Activated B cell treated with CpG ODN at 0.5 μM for 24 hours (primary cell): ENCODE measurements around the gene PDE4B. TPM values are rescaled to one million over a fixed set of nuclear protein-coding genes. Genes with fewer than 3 reads are reported as not detected.

Experiments used
- ATAC-seq: fragments of 200-7000 bp; cut with Tn5 transposase; one replicate; pipeline ENCODE4 v1.10.0; 2021; ENCODE audit warnings: low read depth, mild to moderate bottlenecking, moderate library complexity
- CTCF ChIA-PET: fragments of 350-600 bp; sonication (Branson Sonifier 250); formaldehyde crosslinking; loops from one replicate; lab custom pipeline; 2021; ENCODE audit warnings: antibody characterized with exemption; lab: Charles Lee
- POLR2A ChIA-PET: fragments of 350-600 bp; sonication (Branson Sonifier 250); formaldehyde crosslinking; loops from one replicate; lab custom pipeline; 2021; ENCODE audit warnings: antibody characterized with exemption; lab: Charles Lee
- DNase-seq: peaks from one replicate; pipeline ENCODE4 v3.0.0; 2022
- H3K27ac Mint-ChIP-seq: one replicate; pipeline ENCODE4 v1.8.0; 2020; ENCODE audit warnings: mixed read lengths
- H3K27me3 Mint-ChIP-seq: one replicate; pipeline ENCODE4 v1.8.0; 2021; ENCODE audit warnings: mixed read lengths
- H3K36me3 Mint-ChIP-seq: one replicate; pipeline ENCODE4 v1.8.0; 2021; ENCODE audit warnings: low read depth, mixed read lengths
- H3K4me1 Mint-ChIP-seq: one replicate; pipeline ENCODE4 v1.8.0; 2021; ENCODE audit warnings: mixed read lengths
- H3K4me3 Mint-ChIP-seq: one replicate; pipeline ENCODE4 v1.8.0; 2020; ENCODE audit warnings: mild to moderate bottlenecking, mixed read lengths
- H3K9me3 Mint-ChIP-seq: one replicate; pipeline ENCODE4 v1.8.0; 2020; ENCODE audit warnings: mixed read lengths
- CTCF ChIP-seq: fragments of 200-600 bp; IDR thresholded peaks from one replicate; pipeline ENCODE4 v1.8.0; 2022; ENCODE audit warnings: antibody characterized with exemption, mild to moderate bottlenecking
- intact Hi-C: fragments of 100-400 bp; cut with micrococcal nuclease; formaldehyde crosslinking; loops from one replicate; pipeline ENCODE4 v1.15.1; 2024
- total RNA-seq: library from RNA; stranded (reverse); gene quantifications from 2 replicates; pipeline ENCODE4 v1.2.3, GENCODE V29; 2022

PDE4B gene
- total RNA-seq, 1 donor from 2014 or later = 84.1 TPM

- no peaks in the 10 kb centered on the region for H3K27me3 Mint-ChIP-seq
- H3K36me3 Mint-ChIP-seq = no peaks in the 10 kb centered on the region
- TF ChIP-seq CTCF = no peak
- intact Hi-C loops = no loop called here
- ATAC-seq (no peak), DNase-seq (no peak)
- ChIA-PET POLR2A (no interaction called here), CTCF (no interaction called here)
- H3K27ac Mint-ChIP-seq = no peak overlapping the region
- no peaks in the 10 kb centered on the region for H3K4me1 Mint-ChIP-seq
- no peaks in the 10 kb centered on the region for H3K9me3 Mint-ChIP-seq
- no peak overlapping the region for H3K4me3 Mint-ChIP-seq
Observed at GRCh38 chr1:65924471-65924870, 131.8 kb downstream of the PDE4B start.

GRCh38 chr1:65938506-65938905 lies 145.8 kb downstream of the PDE4B start:
- POLR2A ChIA-PET = no interaction called here
- Mint-ChIP-seq H3K27me3 (no peaks in the 10 kb centered on the region), H3K9me3 (peaks cover 2% of the 10 kb centered on the region), H3K36me3 (no peaks in the 10 kb centered on the region), H3K27ac (no peak overlapping the region), H3K4me1 (no peaks in the 10 kb centered on the region), H3K4me3 (no peak overlapping the region)
- ATAC-seq (no peak), DNase-seq (no peak)
- TF ChIP-seq CTCF = no peak
- CTCF ChIA-PET = no interaction called here
- intact Hi-C loops = no loop called here

- CTCF ChIA-PET = no interaction called here
- no peak for TF ChIP-seq CTCF
- no peak overlapping the region for H3K4me3 Mint-ChIP-seq
- intact Hi-C loops = no loop called here
- POLR2A ChIA-PET = no interaction called here
- no peaks in the 10 kb centered on the region for H3K36me3 Mint-ChIP-seq
- no peaks in the 10 kb centered on the region for H3K4me1 Mint-ChIP-seq
- H3K27ac Mint-ChIP-seq = no peak overlapping the region
- DNase-seq (no peak), ATAC-seq (no peak)
- H3K9me3 Mint-ChIP-seq = peaks cover 2% of the 10 kb centered on the region
- H3K27me3 Mint-ChIP-seq = no peaks in the 10 kb centered on the region
Observed at GRCh38 chr1:65939191-65939590, 146.5 kb downstream of the PDE4B start.

GRCh38 chr1:65939636-65940035 lies 146.9 kb downstream of the PDE4B start:
- TF ChIP-seq CTCF = no peak

GRCh38 chr1:65940126-65940525 lies 147.4 kb downstream of the PDE4B start:
- ATAC-seq (no peak), DNase-seq (no peak)
- TF ChIP-seq CTCF = no peak
- no peaks in the 10 kb centered on the region for H3K4me1 Mint-ChIP-seq
- H3K4me3 Mint-ChIP-seq = no peak overlapping the region
- H3K27ac Mint-ChIP-seq = no peak overlapping the region
- POLR2A ChIA-PET = no interaction called here
- CTCF ChIA-PET = no interaction called here
- H3K27me3 Mint-ChIP-seq = no peaks in the 10 kb centered on the region
- H3K9me3 Mint-ChIP-seq = peaks cover 2% of the 10 kb centered on the region
- intact Hi-C loops = no loop called here
- H3K36me3 Mint-ChIP-seq = no peaks in the 10 kb centered on the region

More at GRCh38 chr1:65939636-65940035, 146.9 kb downstream of the PDE4B start:
- DNase-seq (no peak), ATAC-seq (no peak)
- Mint-ChIP-seq H3K27ac (no peak overlapping the region), H3K4me1 (no peaks in the 10 kb centered on the region), H3K27me3 (no peaks in the 10 kb centered on the region), H3K9me3 (peaks cover 2% of the 10 kb centered on the region), H3K36me3 (no peaks in the 10 kb centered on the region), H3K4me3 (no peak overlapping the region)
- CTCF ChIA-PET = no interaction called here
- intact Hi-C loops = no loop called here
- POLR2A ChIA-PET = no interaction called here
